HG03354 (cell line): Measurements from ENCODE around the gene CBX6.
"Not testable (repeated sequence)": the region's sequence is repeated elsewhere in the genome, so short reads cannot be mapped to it uniquely, and the experiment has no call there.

Source experiments
- ATAC-seq: cut with Tn5 transposase; IDR thresholded peaks from one replicate; pipeline ENCODE4 v1.9.1; 2021; ENCODE audit warnings: mild to moderate bottlenecking; ENCODE audit not compliant: unreplicated experiment, poor library complexity, severe bottlenecking

CBX6 gene

DNA sequence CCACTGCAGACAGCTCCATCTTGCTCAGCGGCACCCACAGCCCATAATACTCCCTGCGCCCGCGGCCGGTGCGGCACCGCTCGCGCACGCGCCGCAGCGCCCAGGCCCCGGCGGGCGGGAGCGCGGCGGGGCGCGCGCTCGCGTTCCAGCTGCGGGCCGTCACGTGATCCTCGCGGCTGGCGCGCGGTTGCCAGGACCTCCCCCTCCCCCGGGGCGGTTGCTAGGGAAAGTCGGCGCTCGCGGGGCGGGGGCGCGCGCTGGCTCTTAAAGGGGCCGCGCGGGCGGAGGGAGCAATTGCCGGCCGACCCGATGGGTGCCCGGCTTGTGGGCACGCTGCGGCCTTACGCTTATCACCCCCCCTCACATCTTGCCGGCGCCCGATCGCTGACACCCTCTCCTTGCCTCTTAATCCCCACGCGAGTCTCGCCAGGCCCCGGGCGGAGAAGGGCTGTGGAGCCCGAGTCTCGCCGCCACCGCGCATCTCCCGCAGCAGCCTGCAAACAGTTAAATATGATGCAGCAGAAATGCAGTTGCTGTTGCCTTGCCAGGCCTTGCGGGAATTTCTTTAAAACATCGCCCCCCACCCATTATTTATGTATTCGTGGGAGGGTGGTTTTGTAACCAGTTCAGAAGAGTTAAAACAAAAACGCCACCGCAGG, at the start of gene CBX6:
Gene CBX6, minus strand, starts transcription at position 45 of the 659 bp plus-strand sequence. Its CDS starts 26 bp downstream, at position 19.
- peak; percentile 61 for ATAC-seq

- ATAC-seq, result no peak
Observed at GRCh38 chr22:38921806-38922205, 49.8 kb upstream of the CBX6 start.

- no peak for ATAC-seq
Observed at GRCh38 chr22:38921120-38921519, 49.1 kb upstream of the CBX6 start.

- no peak for ATAC-seq
Observed at GRCh38 chr22:38919631-38920190, 47.7 kb upstream of the CBX6 start.

- no peak for ATAC-seq
Observed at GRCh38 chr22:38911434-38911833, 39.4 kb upstream of the CBX6 start.

- no peak for ATAC-seq
Observed at GRCh38 chr22:38907767-38908166, 35.8 kb upstream of the CBX6 start.

GRCh38 chr22:38906052-38906451, 34.0 kb upstream of the CBX6 start:
- no peak for ATAC-seq

GRCh38 chr22:38904052-38904617, 32.1 kb upstream of the CBX6 start:
- not testable (repeated sequence) for ATAC-seq

DNA sequence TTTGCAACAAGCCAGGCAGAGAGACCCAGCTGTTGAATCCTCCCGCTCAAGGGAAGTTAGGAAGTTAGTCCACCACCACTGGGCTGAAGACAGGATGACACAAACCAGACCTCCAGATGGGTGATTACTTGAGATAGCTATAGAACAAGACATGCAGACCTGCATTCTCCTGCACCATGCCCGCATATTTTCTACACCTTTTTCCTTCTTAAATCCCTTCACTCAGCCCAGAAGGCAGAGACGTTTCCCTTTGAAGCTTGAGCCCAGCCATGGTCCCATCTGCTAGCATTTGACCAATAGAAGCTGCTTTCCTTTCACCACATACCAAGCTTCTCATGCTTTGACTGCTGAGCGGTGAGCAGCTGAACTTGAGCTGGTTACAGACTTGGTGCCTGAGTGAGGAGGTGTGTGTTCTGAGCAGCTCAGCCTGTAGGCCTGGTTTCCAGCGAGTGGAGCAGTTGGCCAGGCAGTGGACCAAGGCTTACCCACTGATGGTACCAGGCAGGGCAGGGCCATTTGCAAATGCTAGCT, 29.2 kb upstream of the CBX6 start:
- no peak for ATAC-seq

- no peak for ATAC-seq
Observed at GRCh38 chr22:38900677-38901076, 28.7 kb upstream of the CBX6 start.

DNA sequence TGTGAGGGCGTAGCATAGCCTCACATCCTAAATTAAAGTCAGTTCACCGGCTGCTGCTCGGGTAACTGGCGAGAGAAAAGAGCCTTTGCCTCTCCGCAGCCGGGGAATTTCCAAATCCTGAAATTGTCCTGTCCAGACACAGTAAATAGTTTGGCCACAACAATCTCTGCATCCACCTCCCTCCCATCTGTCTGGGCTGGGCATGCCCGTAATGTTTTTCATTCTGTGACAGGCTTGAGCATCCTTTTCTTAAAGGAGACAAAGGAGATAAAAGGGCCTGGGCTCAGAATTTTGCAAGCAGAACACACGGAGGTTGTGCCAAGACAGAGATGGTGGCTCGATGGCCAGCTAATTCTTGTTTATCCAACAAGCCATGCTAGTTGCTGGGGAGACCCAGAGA, 19.2 kb upstream of the CBX6 start:
- ATAC-seq, result no peak

GRCh38 chr22:38890377-38890776, 18.4 kb upstream of the CBX6 start:
- no peak for ATAC-seq

- ATAC-seq, result no peak
Observed at GRCh38 chr22:38886333-38886732, 14.3 kb upstream of the CBX6 start.

DNA sequence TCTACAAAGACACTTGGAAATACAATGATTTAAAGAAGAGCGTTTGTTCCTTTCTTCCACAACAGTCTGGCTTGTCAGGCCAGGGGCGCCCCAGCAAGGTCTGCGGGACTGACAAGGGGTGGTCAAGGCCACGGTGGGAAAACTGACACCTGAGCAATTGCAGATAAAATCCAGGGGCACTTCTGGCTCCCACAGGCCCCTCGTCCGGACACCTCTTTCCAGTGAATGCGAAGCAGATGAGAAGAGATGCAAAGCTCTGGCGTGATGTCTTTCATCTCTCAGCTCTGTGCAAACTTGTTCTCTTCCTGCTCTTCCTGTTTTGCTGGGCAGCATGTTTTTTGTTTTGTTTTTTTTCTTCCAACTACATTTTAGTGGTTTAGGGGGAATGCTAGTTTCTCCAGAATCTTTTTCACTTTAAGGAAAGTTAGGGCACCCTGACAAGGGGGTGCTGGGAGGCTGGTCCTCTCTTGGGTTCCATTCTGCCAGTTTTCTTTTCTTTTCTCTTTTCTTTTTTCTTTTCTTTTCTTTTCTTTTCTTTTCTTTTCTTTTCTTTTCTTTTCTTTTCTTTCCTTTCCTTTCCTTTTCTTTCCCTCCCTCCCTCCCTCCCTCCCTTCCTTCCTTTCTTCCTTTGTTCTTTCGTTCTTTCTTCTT, 11.1 kb upstream of the CBX6 start:
- no peak for ATAC-seq

GRCh38 chr22:38881997-38882879, 10.2 kb upstream of the CBX6 start:
- ATAC-seq, result no peak

DNA sequence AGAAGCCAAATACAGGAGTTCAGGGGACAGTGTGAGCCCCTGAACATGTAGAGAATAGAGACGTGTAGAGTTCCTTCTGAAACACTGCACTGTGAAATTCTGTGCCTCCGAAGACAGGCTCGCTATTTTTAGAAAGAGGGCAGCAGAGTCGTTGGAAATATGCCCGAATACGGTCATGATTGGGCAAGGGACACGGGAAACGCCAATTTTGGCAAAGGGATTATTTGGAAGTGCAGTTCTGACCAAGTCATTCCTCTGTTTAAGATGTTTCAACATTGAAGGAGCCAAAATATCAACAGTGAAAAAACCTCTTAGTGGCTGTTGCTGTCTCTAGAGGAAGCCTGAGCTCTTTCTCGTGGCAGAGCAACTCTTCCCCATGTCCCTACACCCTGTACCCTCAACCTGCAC, 9.5 kb upstream of the CBX6 start:
- no peak for ATAC-seq

DNA sequence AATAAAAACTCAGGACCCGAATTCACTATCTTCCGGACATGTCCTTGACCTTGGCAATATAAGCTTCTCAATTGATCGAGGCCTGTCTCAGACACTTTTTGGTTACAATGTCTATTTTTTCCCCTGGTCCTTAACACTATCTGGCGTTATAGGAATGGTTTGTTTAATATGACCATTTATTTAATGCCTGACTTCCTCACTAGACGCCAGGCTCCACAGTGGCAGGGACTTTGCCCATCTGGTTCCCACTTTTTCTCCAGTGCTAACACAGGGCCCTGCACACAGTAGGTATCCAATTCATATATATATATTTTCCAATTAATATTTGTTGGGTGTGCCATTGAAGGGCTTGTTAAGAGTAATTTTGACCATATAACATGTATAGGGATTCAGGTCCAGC, 7.9 kb upstream of the CBX6 start:
- ATAC-seq, result no peak

DNA sequence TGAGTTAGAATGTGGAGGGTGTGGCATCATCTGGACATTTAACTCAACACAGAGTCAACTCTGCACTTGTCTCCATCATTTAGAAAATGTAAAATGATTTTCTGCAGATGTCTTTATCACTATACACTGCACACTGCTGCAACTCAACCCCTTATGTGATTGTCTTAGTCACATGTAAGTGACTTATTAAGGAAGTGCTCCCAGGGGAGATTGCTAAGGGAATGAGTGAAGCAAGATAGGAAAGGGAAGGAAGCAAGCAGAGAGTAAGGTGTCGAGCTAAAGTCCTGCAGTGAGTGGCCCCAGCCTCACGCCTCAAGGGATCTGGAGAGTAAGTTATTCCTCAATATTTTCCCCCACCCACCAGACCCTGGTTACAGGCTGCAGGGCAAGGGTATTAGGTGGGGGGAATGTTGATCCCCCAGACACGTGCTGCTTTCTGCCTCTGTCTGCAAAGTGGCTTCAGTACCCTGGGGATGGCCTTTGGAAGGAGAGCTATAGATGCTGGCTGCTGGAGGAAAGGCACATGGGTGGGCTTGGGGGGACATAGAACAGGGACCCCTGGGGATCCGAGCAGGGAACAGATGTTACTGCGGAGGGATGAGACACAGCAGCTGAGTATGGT, 7.2 kb upstream of the CBX6 start:
- ATAC-seq, result no peak

DNA sequence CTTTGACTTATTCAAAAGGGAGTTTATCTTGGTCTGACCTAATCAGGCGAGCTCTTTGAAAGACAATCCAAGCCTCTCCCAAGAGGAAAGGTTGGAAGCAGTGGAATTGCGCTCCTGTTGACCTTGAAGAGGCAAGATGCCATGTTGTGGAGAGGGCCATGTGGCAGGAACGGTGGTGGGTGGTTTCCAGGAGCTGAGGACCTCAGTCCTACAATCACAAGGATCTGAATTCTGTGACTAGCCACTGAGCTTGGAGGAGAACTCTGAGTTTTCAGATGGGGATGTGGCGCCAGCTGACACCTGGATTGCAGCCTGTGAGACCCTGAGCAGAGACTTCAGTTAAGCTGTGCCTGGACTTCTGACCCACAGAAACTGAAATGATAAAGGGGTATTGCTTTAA, 6.0 kb upstream of the CBX6 start:
- ATAC-seq, result no peak
